ENCODE measurements around the gene PELI3. TPM values are rescaled to one million over a fixed set of nuclear protein-coding genes. Genes with fewer than 3 reads are reported as not detected.

The PELI3 gene
- total and polyA plus RNA-seq, 2 of the 8 experiments (the other 6 are each of a cell fraction or from before 2014, with no cell fraction given): 5.2 to 7.6 TPM

DNA sequence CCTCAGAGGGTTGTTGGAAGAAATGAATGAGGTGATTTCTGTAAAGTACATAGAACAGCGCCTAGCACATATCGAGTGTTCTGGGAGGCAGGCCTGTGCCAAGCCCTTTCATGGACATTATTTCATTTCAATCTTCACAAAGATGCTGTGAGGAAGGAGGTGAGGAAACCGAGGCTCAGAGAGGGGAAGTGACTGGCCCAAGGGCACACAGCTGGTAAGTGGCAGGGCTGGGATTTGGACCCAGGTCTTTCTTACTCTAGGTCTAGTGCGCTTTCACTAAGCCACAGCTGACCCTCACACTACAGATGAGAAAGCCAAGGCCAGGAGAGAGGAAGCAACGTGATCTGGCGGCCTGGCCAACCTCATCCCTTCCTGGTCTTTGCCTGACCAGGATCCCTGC is 2.0 kb downstream of the PELI3 start:
- no peak overlapping the region for H3K9ac ChIP-seq (replicated peaks in 1 of 4; ENCODE audit: extremely low read depth in 1 of 4, low read depth in 3 of 4, low read length in 3 of 4)
- H3K9me3 ChIP-seq (ENCODE audit: insufficient read depth in 2 of 2, low read depth in 1 of 2, low read length in 1 of 2): no peaks in the 10 kb centered on the region
- no peak overlapping the region for H3K56ac ChIP-seq (replicated peaks; ENCODE audit: insufficient read length, low read depth, low read length)
- no peaks in the 10 kb centered on the region; a peak in 1 of 7 replicates for H3K27me3 ChIP-seq (replicated peaks in 1 of 4; ENCODE audit: control insufficient read depth in 3 of 4, extremely low read depth in 1 of 4, insufficient read depth in 3 of 4, low read length in 3 of 4)
- H3K4ac ChIP-seq (replicated peaks; ENCODE audit: insufficient read length, low read depth, low read length): no peak overlapping the region
- no peak overlapping the region for H3K18ac ChIP-seq (ENCODE audit: extremely low read depth, low read length)
- no peaks in the 10 kb centered on the region for H3K79me2 ChIP-seq (ENCODE audit: control insufficient read depth in 1 of 2, insufficient read depth in 2 of 2, low read length in 2 of 2)
- POLR2A ChIA-PET (ENCODE audit: partially characterized antibody): interaction anchor here (0.8 to 7.3 kb wide), 8 partner anchors 10 to 169 kb away, joined by 3 to 85 read pairs (median 4); partner anchors contain the start of genes DPP3, MRPL11 and RBM4
- no peak overlapping the region for H2BK20ac ChIP-seq (ENCODE audit: low read length)
- no peaks in the 10 kb centered on the region; a peak in 1 of 8 replicates for H3K36me3 ChIP-seq (ENCODE audit: control insufficient read depth in 2 of 4, insufficient read depth in 4 of 4, low read length in 3 of 4)
- no peak overlapping the region for H2BK12ac ChIP-seq (ENCODE audit: low read depth, low read length)
- FAIRE-seq (no peak), DNase-seq (ENCODE audit: low read depth in 1 of 2, low spot score in 2 of 2) (no peak)
- H3K23me2 ChIP-seq (ENCODE audit: low read depth, low read length): peaks cover 13% of the 10 kb centered on the region
- no peak overlapping the region for H4K8ac ChIP-seq (ENCODE audit: extremely low read depth, insufficient read depth, low read length)
- H4K5ac ChIP-seq (ENCODE audit: insufficient read length, low read depth, low read length): no peak overlapping the region
- H2BK15ac ChIP-seq (ENCODE audit: low read length): no peak overlapping the region
- H3K4me3 ChIP-seq (ENCODE audit: extremely low read depth in 1 of 4, insufficient read depth in 2 of 4, low read depth in 3 of 4, low read length in 4 of 4): no peak overlapping the region
- H3K14ac ChIP-seq (ENCODE audit: insufficient read length): no peak overlapping the region
- no peaks in the 10 kb centered on the region for H4K20me1 ChIP-seq (replicated peaks in 1 of 2; ENCODE audit: control insufficient read depth in 1 of 2, insufficient read depth in 2 of 2, low read length in 2 of 2)
- H3K23ac ChIP-seq (ENCODE audit: insufficient read length): no peak overlapping the region
- no peak overlapping the region for H3K27ac ChIP-seq (ENCODE audit: low read depth, low read length)
- no peaks in the 10 kb centered on the region for H3K79me1 ChIP-seq (ENCODE audit: low read depth, low read length)
- H2AK5ac ChIP-seq (ENCODE audit: low read depth, low read length): no peak overlapping the region
- 89% methylated on average over 6 of the region's 6 CpGs; no CpG with 5 or more reads in 1 of the 2 experiments for WGBS, 2 experiments (ENCODE audit: extremely low coverage in 1 of 2, insufficient coverage in 1 of 2, insufficient read length in 1 of 2, insufficient replicate concordance in 2 of 2, low coverage in 1 of 2, low lambda C conversion rate in 2 of 2, missing lambda C conversion rate in 1 of 2)
- H3K4me2 ChIP-seq (ENCODE audit: insufficient read depth in 1 of 2, low read depth in 2 of 2, low read length in 2 of 2): no peak overlapping the region
- CTCF ChIA-PET (ENCODE audit: partially characterized antibody): interaction anchor here (1.1 to 6.7 kb wide), 13 partner anchors 10 to 82 kb away, joined by 3 to 39 read pairs (median 5); partner anchors contain the start of genes MRPL11 and NPAS4
- no peak overlapping the region for H2BK120ac ChIP-seq (replicated peaks; ENCODE audit: low read depth, low read length)
- TF ChIP-seq MAFK (IDR thresholded peaks at IDR 0.05; ENCODE audit: low read depth, low read length) (no peak), POLR2A (IDR thresholded peaks at IDR 0.05; ENCODE audit: control extremely low read depth in 1 of 2, low read depth in 2 of 2, low read length in 2 of 2) (no peak), KDM5A (IDR thresholded peaks at IDR 0.05; ENCODE audit: low read length) (no peak), SP1 (IDR thresholded peaks at IDR 0.05; ENCODE audit: low read depth, low read length) (no peak), POU5F1 (IDR thresholded peaks at IDR 0.05; ENCODE audit: low read depth, low read length) (no peak), TCF12 (IDR thresholded peaks at IDR 0.05; ENCODE audit: low read depth, low read length) (no peak), HDAC2 (IDR thresholded peaks at IDR 0.05; ENCODE audit: borderline replicate concordance in 1 of 2, low read depth in 2 of 2, low read length in 2 of 2) (no peak)
- H2BK5ac ChIP-seq (ENCODE audit: low read depth, low read length): no peak overlapping the region
- H3K4me1 ChIP-seq (replicated peaks in 1 of 4; ENCODE audit: control insufficient read depth in 3 of 4, insufficient read depth in 4 of 4, low read length in 3 of 4): peaks cover 7 to 25% (median 14%) of the 10 kb centered on the region in 4 experiments
- H4K91ac ChIP-seq (replicated peaks; ENCODE audit: insufficient read length, low read length): no peak overlapping the region
- H2AFZ ChIP-seq (ENCODE audit: low read length): no peak overlapping the region
